BJ (cell line): ENCODE data around the gene DYNLRB1. TPM values are rescaled to one million over a fixed set of nuclear protein-coding genes. Genes with fewer than 3 reads are reported as not detected.

ENCODE experiments used
- CTCF ChIA-PET: fragments of 350-600 bp; formaldehyde crosslinking; extraction: SDS; loops from one replicate; lab custom pipeline; 2021; ENCODE audit warnings: antibody characterized with exemption, inconsistent platforms; lab: Yijun Ruan, JAX
- POLR2A ChIA-PET: fragments of 300-600 bp; sonication (Branson Sonifier 250); formaldehyde crosslinking; extraction: SDS; loops from one replicate; lab custom pipeline; 2021; ENCODE audit warnings: antibody characterized with exemption; lab: Charles Lee
- DNase-seq: peaks from one replicate; pipeline ENCODE4 v3.0.0-alpha.2; 2011; ENCODE audit warnings: low read depth
- H3K27me3 ChIP-seq: 2 replicates; pipeline ENCODE4 v1.6.0; 2011; ENCODE audit warnings: low read length; ENCODE audit not compliant: control insufficient read depth, insufficient read depth
- H3K36me3 ChIP-seq: 2 replicates; pipeline ENCODE4 v1.5.1; 2011; ENCODE audit warnings: low read length; ENCODE audit not compliant: control insufficient read depth, insufficient read depth
- H3K4me3 ChIP-seq: 2 replicates; pipeline ENCODE4 v1.5.1; 2011; ENCODE audit warnings: low read depth, mild to moderate bottlenecking, control low read depth, low read length
- polyA plus RNA-seq: library from polyadenylated mRNA; depleted of rRNA; stranded (reverse); fragments of >200 nt; gene quantifications from 2 replicates; pipeline ENCODE4 v1.2.3, GENCODE V29; 2011
- TF ChIP-seq, protein P1 (sequence below): IDR thresholded peaks from 2 replicates; pipeline ENCODE4 v1.5.1; 2011; ENCODE audit warnings: low read depth, mild to moderate bottlenecking, control low read depth, inconsistent platforms, low read length, moderate library complexity; ENCODE audit not compliant: insufficient read depth

DYNLRB1 gene
- polyA plus RNA-seq, 1 experiment: 310 TPM

DNA sequence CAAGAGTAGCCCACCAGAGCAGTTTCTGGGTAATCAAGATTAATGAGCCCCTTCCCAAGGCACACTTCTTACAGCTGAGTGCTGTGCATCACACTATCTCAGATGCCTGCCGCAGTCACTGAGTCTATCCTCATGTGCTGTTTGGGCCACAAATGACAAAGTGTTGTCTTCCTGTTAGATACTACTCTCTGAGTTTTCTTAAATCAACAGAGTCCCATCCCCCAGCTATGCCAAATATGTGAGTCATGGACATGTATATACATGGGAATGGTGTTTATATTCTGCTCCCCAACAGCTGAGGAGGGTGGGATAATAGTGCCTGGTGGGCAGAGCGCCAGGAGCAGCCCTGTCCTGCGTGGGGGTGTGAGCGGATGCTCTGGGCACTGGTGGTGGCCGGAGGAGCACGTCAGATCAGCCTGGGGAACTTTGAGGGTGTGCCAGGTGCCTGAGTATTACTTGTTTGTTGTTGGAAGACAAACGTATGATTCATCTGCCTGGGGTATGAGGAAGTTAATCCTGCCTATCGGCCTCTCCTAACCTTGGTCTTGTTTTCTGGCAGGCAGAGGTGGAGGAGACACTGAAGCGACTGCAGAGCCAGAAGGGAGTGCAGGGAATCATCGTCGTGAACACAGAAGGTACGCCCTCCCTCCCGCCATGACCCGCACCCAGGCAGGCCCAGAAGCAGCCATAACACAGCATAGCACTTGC, 9.6 kb downstream of the DYNLRB1 start:
- ChIA-PET POLR2A (interaction anchor here (0.5 to 0.7 kb wide), 2 partner anchors 64 to 163 kb away, joined by 3 to 5 read pairs; partner anchors contain the start of gene ITCH), CTCF (interaction anchor here (3.5 to 5.0 kb wide), 2 partner anchors 14 to 213 kb away, joined by 23 to 52 read pairs; no protein-coding TSS in a partner anchor)
- no peaks in the 10 kb centered on the region for H3K27me3 ChIP-seq
- TF ChIP-seq, protein P1, sequence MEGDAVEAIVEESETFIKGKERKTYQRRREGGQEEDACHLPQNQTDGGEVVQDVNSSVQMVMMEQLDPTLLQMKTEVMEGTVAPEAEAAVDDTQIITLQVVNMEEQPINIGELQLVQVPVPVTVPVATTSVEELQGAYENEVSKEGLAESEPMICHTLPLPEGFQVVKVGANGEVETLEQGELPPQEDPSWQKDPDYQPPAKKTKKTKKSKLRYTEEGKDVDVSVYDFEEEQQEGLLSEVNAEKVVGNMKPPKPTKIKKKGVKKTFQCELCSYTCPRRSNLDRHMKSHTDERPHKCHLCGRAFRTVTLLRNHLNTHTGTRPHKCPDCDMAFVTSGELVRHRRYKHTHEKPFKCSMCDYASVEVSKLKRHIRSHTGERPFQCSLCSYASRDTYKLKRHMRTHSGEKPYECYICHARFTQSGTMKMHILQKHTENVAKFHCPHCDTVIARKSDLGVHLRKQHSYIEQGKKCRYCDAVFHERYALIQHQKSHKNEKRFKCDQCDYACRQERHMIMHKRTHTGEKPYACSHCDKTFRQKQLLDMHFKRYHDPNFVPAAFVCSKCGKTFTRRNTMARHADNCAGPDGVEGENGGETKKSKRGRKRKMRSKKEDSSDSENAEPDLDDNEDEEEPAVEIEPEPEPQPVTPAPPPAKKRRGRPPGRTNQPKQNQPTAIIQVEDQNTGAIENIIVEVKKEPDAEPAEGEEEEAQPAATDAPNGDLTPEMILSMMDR: no peak
- DNase-seq: peak; percentile 99
- H3K36me3 ChIP-seq: peaks cover 16% of the 10 kb centered on the region
- no peak overlapping the region for H3K4me3 ChIP-seq

DNA sequence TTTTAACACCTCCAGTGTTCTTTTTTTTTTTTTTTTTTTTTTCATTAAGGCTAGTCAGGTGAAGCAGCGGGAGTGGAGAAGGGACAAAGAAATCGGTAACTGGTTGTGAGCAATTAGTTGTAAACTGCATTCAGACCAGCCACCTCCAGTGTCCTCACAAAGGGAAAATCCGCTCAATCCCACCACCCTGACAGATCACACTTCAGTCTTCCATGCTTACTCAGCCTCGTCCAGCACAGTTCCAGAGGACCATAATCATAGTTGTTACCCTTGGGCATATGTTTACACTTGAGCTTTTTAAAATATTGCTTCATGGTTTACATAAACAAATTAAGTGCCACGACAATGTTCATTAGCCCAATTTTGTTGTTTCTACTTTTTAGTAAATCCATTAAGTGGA, 10.2 kb downstream of the DYNLRB1 start:
- peaks cover 16% of the 10 kb centered on the region for H3K36me3 ChIP-seq
- TF ChIP-seq, protein P1: no peak
- POLR2A ChIA-PET: no interaction called here
- DNase-seq: no peak
- CTCF ChIA-PET: interaction anchor here (0.9 to 3.5 kb wide), 2 partner anchors 13 to 344 kb away, joined by 3 to 23 read pairs; no protein-coding TSS in a partner anchor
- no peaks in the 10 kb centered on the region for H3K27me3 ChIP-seq
- no peak overlapping the region for H3K4me3 ChIP-seq

- Histone ChIP-seq H3K36me3 (peaks cover 22% of the 10 kb centered on the region), H3K27me3 (no peaks in the 10 kb centered on the region), H3K4me3 (no peak overlapping the region)
- TF ChIP-seq, protein P1: no peak
- CTCF ChIA-PET: interaction anchor here (0.9 to 3.5 kb wide), 3 partner anchors 12 to 344 kb away, joined by 3 to 23 read pairs (median 5); no protein-coding TSS in a partner anchor
- DNase-seq: no peak
- POLR2A ChIA-PET: no interaction called here
Measured at GRCh38 chr20:34527016-34527415, 10.8 kb downstream of the DYNLRB1 start.

- CTCF ChIA-PET: interaction anchor here (0.6 to 0.7 kb wide), 2 partner anchors 34 to 258 kb away, joined by 4 read pairs; no protein-coding TSS in a partner anchor
- POLR2A ChIA-PET: no interaction called here
- no peak for DNase-seq
- TF ChIP-seq, protein P1: no peak
- Histone ChIP-seq H3K4me3 (no peak overlapping the region), H3K27me3 (no peaks in the 10 kb centered on the region), H3K36me3 (peaks cover 32% of the 10 kb centered on the region)
Measured at GRCh38 chr20:34528921-34529297, 12.7 kb downstream of the DYNLRB1 start.

DNA sequence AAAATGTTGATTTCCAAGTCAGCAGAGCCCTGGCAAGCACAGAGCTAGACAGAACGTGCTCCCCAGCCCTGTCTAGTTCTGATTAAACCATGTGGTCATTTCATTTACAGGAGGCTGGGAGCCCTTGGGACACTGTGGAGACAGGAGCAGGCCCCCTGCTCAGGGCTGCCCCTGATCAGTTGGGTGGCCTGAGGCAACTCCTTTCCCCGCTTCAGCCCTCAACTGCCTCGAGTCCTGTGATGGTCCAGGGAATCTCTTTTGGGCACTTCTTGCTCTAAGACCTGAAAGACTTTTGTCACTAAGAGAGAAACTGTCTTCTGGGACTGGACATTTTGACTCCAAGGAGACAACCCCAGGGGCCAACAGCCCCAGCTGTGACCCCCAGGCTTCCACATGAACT, 13.5 kb downstream of the DYNLRB1 start:
- ChIA-PET POLR2A (no interaction called here), CTCF (interaction anchor here (0.5 to 3.0 kb wide), 5 partner anchors 10 to 339 kb away, joined by 3 to 15 read pairs (median 4); no protein-coding TSS in a partner anchor)
- Histone ChIP-seq H3K27me3 (no peaks in the 10 kb centered on the region), H3K36me3 (peaks cover 39% of the 10 kb centered on the region), H3K4me3 (no peak overlapping the region)
- DNase-seq: no peak
- TF ChIP-seq, protein P1: no peak
